ENCODE results near the gene TCF23.

Gene TCF23

DNA sequence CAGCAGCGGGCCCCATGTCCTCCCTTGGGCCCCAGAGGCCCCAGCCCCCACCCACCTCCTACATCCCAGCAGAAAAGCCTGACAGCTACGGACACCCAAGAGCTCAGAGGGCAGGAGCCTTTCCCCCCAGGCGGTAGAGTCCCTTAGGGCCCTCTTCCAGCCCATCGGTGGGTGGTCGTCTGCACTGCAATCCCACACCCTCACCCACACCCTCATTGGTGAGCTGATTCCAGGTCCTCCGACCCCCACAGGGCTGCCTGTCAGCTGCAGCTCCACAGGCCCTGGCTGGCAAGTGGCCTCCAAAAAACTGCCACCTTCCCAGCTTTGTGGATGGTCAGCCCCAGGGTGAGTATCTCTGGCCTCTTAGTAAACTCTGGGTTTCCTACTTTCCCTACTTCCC, 10.5 kb downstream of the TCF23 start:
- no peak overlapping the region for H3K4me3 ChIP-seq (ENCODE audit: low read length)
- TF ChIP-seq, protein P1, sequence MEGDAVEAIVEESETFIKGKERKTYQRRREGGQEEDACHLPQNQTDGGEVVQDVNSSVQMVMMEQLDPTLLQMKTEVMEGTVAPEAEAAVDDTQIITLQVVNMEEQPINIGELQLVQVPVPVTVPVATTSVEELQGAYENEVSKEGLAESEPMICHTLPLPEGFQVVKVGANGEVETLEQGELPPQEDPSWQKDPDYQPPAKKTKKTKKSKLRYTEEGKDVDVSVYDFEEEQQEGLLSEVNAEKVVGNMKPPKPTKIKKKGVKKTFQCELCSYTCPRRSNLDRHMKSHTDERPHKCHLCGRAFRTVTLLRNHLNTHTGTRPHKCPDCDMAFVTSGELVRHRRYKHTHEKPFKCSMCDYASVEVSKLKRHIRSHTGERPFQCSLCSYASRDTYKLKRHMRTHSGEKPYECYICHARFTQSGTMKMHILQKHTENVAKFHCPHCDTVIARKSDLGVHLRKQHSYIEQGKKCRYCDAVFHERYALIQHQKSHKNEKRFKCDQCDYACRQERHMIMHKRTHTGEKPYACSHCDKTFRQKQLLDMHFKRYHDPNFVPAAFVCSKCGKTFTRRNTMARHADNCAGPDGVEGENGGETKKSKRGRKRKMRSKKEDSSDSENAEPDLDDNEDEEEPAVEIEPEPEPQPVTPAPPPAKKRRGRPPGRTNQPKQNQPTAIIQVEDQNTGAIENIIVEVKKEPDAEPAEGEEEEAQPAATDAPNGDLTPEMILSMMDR (IDR thresholded peaks at IDR 0.05; ENCODE audit: insufficient read depth, low read depth, low read length, missing control alignments): no peak
- DNase-seq (ENCODE audit: low read depth): no peak

DNA sequence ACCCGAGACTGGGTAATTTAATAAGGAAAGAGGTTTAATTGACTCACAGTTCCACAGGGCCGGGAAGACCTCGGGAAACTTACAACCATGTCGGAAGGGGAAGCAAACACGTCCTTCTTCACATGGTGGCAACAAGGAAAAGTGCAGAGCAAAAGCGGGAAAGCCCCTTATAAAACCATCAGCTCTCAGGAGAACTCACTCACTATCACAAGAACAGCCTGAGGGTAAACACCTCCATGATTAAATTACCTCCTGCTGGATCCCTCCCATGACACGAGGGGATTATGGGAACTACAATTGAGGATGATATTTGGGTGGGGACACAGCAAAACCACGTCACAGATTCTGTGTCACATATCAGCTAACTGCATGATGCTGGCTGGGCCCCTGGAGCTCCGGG, 11.4 kb downstream of the TCF23 start:
- no peak overlapping the region for H3K4me3 ChIP-seq (ENCODE audit: low read length)
- TF ChIP-seq, protein P1 (IDR thresholded peaks at IDR 0.05; ENCODE audit: insufficient read depth, low read depth, low read length, missing control alignments): no peak
- no peak for DNase-seq (ENCODE audit: low read depth)

DNA sequence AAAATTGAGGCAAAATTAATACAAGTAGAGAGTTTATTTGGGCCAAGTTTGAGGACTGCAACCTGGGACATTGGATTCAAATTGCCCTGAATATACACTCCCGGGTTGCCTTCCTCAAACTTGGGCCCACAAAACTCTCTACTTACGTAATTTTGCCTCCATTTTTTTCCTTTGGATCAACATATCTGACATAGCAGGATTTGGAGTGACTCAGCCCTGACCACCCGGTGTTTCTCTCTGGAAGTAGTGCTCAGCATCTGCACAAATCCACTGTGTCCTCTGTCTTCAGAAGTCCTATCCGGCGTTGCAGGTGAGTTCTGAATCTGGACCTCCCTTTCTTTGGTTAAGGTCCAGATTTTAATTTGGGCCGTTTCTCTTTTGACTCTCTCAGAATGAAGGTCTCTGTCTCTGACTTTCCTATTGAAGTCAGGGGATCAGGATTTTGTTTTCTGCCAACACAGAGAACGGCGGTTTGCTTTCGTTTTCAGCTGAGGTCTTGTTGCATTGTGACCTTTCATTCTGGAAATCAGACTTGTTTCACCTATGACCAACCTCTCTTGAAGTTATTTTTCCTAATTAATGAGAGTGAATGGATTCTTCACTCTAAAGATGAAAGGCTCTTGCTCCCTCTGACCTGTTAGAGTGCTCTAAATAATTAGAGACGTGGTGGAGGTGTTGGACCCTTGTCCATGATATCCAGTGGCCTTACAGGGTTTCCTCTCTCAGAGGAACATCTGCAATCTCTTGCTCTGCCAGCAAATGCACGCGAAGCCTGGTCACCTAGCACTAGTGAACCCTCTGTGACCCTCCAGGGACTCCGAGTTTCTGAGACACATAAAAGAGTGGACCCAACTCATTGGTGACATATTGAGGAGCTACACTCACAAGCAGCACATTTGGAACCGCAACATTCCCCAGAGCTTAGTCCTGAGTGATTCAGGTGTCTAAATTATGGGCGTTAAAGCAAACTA, 13.6 kb downstream of the TCF23 start:
- TF ChIP-seq, protein P1 (IDR thresholded peaks at IDR 0.05; ENCODE audit: insufficient read depth, low read depth, low read length, missing control alignments): no peak
- H3K4me3 ChIP-seq (ENCODE audit: low read length): no peak overlapping the region
- DNase-seq (ENCODE audit: low read depth): no peak

DNA sequence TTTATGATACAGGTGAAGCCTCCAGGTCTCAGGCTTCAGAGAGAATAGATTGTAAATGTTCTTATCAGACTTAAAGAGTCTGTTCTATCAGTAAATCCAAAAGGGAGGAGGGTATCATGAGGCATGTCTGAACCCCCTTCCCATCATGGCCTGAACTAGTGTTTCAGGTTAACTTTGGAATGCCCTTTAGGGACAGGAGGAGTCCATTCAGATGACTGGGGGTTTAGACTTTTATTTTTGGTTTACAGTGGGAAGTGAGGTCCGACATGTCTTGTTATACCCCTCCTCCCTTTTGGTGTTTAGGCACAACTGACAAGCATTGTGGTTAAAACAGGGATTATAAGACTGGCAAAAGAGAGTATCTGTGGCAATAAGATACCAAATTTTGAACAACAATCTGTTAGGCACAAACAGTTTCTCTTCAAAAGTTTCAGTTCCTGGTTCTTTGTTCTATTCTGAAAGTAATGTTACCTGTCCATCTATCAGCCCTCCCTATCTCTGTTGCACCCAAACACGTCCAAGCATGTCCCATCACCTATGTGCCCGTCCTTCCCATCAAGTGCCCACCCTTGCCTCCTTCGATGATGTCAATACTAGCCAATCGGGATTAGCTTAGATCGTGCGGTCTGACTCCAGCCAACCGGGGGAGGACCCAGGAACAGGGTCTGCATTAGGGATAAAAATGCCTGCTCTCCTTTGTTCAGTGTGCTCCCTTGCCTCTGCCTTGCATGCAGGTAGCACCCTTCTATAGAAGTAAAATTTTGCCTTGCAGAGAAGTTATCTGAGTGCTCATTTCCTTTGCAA, 16.4 kb downstream of the TCF23 start:
- TF ChIP-seq, protein P1 (IDR thresholded peaks at IDR 0.05; ENCODE audit: insufficient read depth, low read depth, low read length, missing control alignments): no peak
- H3K4me3 ChIP-seq (ENCODE audit: low read length): no peak overlapping the region
- DNase-seq (ENCODE audit: low read depth): no peak

DNA sequence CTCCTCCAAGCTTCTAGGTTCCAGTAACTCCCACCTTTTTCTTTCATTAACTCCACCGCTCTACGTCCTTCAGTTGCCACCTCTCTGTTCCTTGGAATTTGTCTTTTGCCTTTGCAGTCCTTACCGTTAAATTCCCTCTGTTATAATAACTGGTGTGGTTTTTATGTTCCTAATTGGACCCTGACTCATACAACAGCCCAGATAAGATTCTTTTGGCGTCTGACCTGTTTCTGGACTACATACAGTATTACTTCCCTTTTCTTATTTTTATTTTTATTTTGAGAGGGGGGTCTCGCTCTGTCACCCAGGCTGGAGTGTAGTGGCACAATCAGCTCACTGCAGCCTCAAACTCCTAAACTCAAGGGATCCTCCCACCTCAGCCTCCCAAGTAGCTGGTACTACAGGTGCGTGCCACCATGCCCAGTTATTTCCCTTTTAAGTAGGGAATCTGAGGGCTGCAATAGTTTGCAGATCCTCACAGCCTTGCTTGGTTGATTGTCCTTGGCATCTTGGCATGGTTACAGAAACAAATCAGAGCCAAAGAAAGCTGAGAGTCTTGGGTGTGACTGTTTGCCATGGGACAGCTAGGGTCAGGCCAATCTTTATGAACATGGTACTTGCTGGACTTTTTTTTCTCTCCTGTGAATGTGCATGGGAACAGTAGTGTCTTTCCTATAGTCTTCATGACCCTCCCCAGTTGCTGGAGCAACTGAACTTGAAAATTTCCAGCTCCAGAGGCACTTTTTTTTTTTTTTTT, 22.0 kb downstream of the TCF23 start:
- no peak for DNase-seq (ENCODE audit: low read depth)
- TF ChIP-seq, protein P1 (IDR thresholded peaks at IDR 0.05; ENCODE audit: insufficient read depth, low read depth, low read length, missing control alignments): no peak
- no peak overlapping the region for H3K4me3 ChIP-seq (ENCODE audit: low read length)

DNA sequence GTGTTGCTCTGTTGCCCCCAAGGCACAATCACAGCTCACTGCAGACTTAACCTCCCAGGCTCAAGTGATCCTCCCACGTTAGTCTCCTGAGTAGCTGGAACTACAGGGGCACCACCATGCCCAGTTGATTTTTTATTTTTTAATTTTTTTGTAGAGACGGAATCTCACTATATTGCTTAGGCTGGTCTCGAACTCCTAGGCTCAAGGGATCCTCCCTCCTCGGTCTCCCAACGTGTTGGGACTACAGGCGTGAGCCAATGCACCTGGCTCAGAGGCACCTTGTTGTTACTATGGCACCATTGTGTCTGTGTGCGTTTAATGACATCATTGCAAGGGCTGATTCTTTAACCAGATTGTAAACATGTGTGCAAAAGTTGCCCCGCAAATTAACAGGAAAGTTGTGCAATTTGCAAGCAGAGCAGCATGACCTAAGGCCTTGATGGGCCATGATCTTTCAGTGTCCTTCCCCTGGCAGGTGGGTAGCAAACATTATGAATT, 22.6 kb downstream of the TCF23 start:
- TF ChIP-seq, protein P1 (IDR thresholded peaks at IDR 0.05; ENCODE audit: insufficient read depth, low read depth, low read length, missing control alignments): no peak
- no peak for DNase-seq (ENCODE audit: low read depth)

More for the DNA sequence above, 22.6 kb downstream of the TCF23 start:
- no peak overlapping the region for H3K4me3 ChIP-seq (ENCODE audit: low read length)

All from epithelial cell of esophagus (primary cell).